A549 (cell line): ENCODE data around the gene KCNMA1.

Source experiments
- CTCF ChIP-seq: fragments of >200 bp; sonication (Bioruptor Twin); formaldehyde crosslinking; IDR thresholded peaks from 3 replicates; pipeline ENCODE4 v1.5.1; 2016
- POLR2A ChIP-seq: IDR thresholded peaks from 2 replicates; pipeline ENCODE4 v1.6.1; 2012; ENCODE audit warnings: mild to moderate bottlenecking, low read length
- REST ChIP-seq: fragments of 200-600 bp; sonication (generic); IDR thresholded peaks from 2 replicates; pipeline ENCODE4 v1.6.1; 2016; ENCODE audit warnings: antibody characterized with exemption, mild to moderate bottlenecking, moderate library complexity
- SMC3 ChIP-seq: fragments of >200 bp; sonication (Bioruptor Twin); formaldehyde crosslinking; IDR thresholded peaks from 3 replicates; pipeline ENCODE4 v1.6.1; 2018; ENCODE audit warnings: inconsistent platforms
- SREBF2 ChIP-seq: fragments of 450-650 bp; IDR thresholded peaks from 2 replicates; pipeline ENCODE4 v1.6.1; 2014; ENCODE audit warnings: mild to moderate bottlenecking, moderate library complexity
- TFCP2L1 ChIP-seq: fragments of 250-450 bp; sonication (Bioruptor Pico); IDR thresholded peaks from 2 replicates; pipeline ENCODE4 v1.5.0; 2021; ENCODE audit warnings: mild to moderate bottlenecking

- TF ChIP-seq POLR2A, result no peak
- TF ChIP-seq SREBF2, result no peak
- TF ChIP-seq CTCF, result no peak
- peak; percentile 14; the same call in 1 of the 3 replicates for TF ChIP-seq SMC3
- TF ChIP-seq REST, result no peak
- TF ChIP-seq TFCP2L1 (CRISPR knock-in tag), result no peak
Measured at GRCh38 chr10:77564731-77565589, 72.6 kb downstream of the KCNMA1 start.
